ENCODE data around the gene ADGRF1.

ADGRF1 gene

GRCh38 chr6:46989398-46989797 lies 52.7 kb downstream of the ADGRF1 start:
- DNase-seq (ENCODE audit: low spot score in 2 of 2) (no peak), ATAC-seq (no peak)
- Mint-ChIP-seq H3K36me3 (no peaks in the 10 kb centered on the region), H3K9me3 (no peaks in the 10 kb centered on the region), H3K4me3 (no peak overlapping the region), H3K27ac (no peak overlapping the region), H3K4me1 (no peaks in the 10 kb centered on the region)

- H3K4me1 Mint-ChIP-seq, result no peaks in the 10 kb centered on the region
- H3K27ac Mint-ChIP-seq, result no peak overlapping the region
- no peaks in the 10 kb centered on the region for H3K36me3 Mint-ChIP-seq
- DNase-seq (ENCODE audit: low spot score in 2 of 2), result no peak
- no peaks in the 10 kb centered on the region for H3K9me3 Mint-ChIP-seq
- no peak overlapping the region for H3K4me3 Mint-ChIP-seq
- ATAC-seq, result no peak
Observed at GRCh38 chr6:46985943-46986342, 56.2 kb downstream of the ADGRF1 start.

- H3K4me3 Mint-ChIP-seq, result no peak overlapping the region
- H3K27ac Mint-ChIP-seq, result no peak overlapping the region
- H3K4me1 Mint-ChIP-seq, result no peaks in the 10 kb centered on the region
- no peaks in the 10 kb centered on the region for H3K36me3 Mint-ChIP-seq
- H3K9me3 Mint-ChIP-seq, result no peaks in the 10 kb centered on the region
- no peak for DNase-seq (ENCODE audit: low spot score in 2 of 2)
- no peak for ATAC-seq
Observed at GRCh38 chr6:46983007-46983411, 59.1 kb downstream of the ADGRF1 start.

GRCh38 chr6:46979206-46979605 lies 62.9 kb downstream of the ADGRF1 start:
- Mint-ChIP-seq H3K9me3 (no peaks in the 10 kb centered on the region), H3K27ac (no peak overlapping the region), H3K4me3 (no peak overlapping the region), H3K36me3 (no peaks in the 10 kb centered on the region), H3K4me1 (no peaks in the 10 kb centered on the region)
- ATAC-seq (no peak), DNase-seq (ENCODE audit: low spot score in 2 of 2) (no peak)

GRCh38 chr6:46974786-46975185 lies 67.3 kb downstream of the ADGRF1 start:
- ATAC-seq, result no peak
- Mint-ChIP-seq H3K27ac (no peak overlapping the region), H3K4me3 (no peak overlapping the region), H3K36me3 (no peaks in the 10 kb centered on the region), H3K4me1 (no peaks in the 10 kb centered on the region), H3K9me3 (no peaks in the 10 kb centered on the region)
- no peak for DNase-seq (ENCODE audit: low spot score in 2 of 2)

- H3K36me3 Mint-ChIP-seq, result no peaks in the 10 kb centered on the region
- H3K9me3 Mint-ChIP-seq, result no peaks in the 10 kb centered on the region
- no peak overlapping the region for H3K4me3 Mint-ChIP-seq
- no peaks in the 10 kb centered on the region for H3K4me1 Mint-ChIP-seq
- ATAC-seq (no peak), DNase-seq (ENCODE audit: low spot score in 2 of 2) (no peak)
- no peak overlapping the region for H3K27ac Mint-ChIP-seq
Observed at GRCh38 chr6:46973029-46973428, 69.1 kb downstream of the ADGRF1 start.

- ATAC-seq, result no peak
- Mint-ChIP-seq H3K9me3 (no peaks in the 10 kb centered on the region), H3K4me1 (no peaks in the 10 kb centered on the region), H3K27ac (no peak overlapping the region), H3K36me3 (no peaks in the 10 kb centered on the region), H3K4me3 (no peak overlapping the region)
- DNase-seq (ENCODE audit: low spot score in 2 of 2), result no peak
Observed at GRCh38 chr6:46972531-46972930, 69.6 kb downstream of the ADGRF1 start.

GRCh38 chr6:46969206-46969605 lies 72.9 kb downstream of the ADGRF1 start:
- Mint-ChIP-seq H3K36me3 (no peaks in the 10 kb centered on the region), H3K27ac (no peak overlapping the region), H3K4me3 (no peak overlapping the region)

GRCh38 chr6:46967826-46968349 lies 74.2 kb downstream of the ADGRF1 start:
- no peaks in the 10 kb centered on the region for H3K9me3 Mint-ChIP-seq
- DNase-seq (ENCODE audit: low spot score in 2 of 2) (no peak), ATAC-seq (no peak)
- no peak overlapping the region for H3K4me3 Mint-ChIP-seq
- no peak overlapping the region for H3K27ac Mint-ChIP-seq
- H3K36me3 Mint-ChIP-seq, result no peaks in the 10 kb centered on the region
- no peaks in the 10 kb centered on the region for H3K4me1 Mint-ChIP-seq

More at GRCh38 chr6:46969206-46969605, 72.9 kb downstream of the ADGRF1 start:
- DNase-seq (ENCODE audit: low spot score in 2 of 2), result no peak
- no peaks in the 10 kb centered on the region for H3K4me1 Mint-ChIP-seq
- no peak for ATAC-seq
- H3K9me3 Mint-ChIP-seq, result no peaks in the 10 kb centered on the region

GRCh38 chr6:46964716-46965519 lies 77.2 kb downstream of the ADGRF1 start:
- Mint-ChIP-seq H3K36me3 (no peaks in the 10 kb centered on the region), H3K4me3 (no peak overlapping the region), H3K9me3 (no peaks in the 10 kb centered on the region), H3K4me1 (no peaks in the 10 kb centered on the region), H3K27ac (no peak overlapping the region)
- ATAC-seq (no peak), DNase-seq (ENCODE audit: low spot score in 2 of 2) (no peak)

GRCh38 chr6:46963626-46964025 lies 78.5 kb downstream of the ADGRF1 start:
- no peaks in the 10 kb centered on the region for H3K36me3 Mint-ChIP-seq
- DNase-seq (ENCODE audit: low spot score in 2 of 2), result no peak
- ATAC-seq, result no peak
- no peak overlapping the region for H3K4me3 Mint-ChIP-seq
- no peaks in the 10 kb centered on the region for H3K9me3 Mint-ChIP-seq
- no peaks in the 10 kb centered on the region for H3K4me1 Mint-ChIP-seq
- H3K27ac Mint-ChIP-seq, result no peak overlapping the region

GRCh38 chr6:46963039-46963438 lies 79.1 kb downstream of the ADGRF1 start:
- no peak overlapping the region for H3K27ac Mint-ChIP-seq
- DNase-seq (ENCODE audit: low spot score in 2 of 2) (no peak), ATAC-seq (no peak)
- no peak overlapping the region for H3K4me3 Mint-ChIP-seq
- no peaks in the 10 kb centered on the region for H3K4me1 Mint-ChIP-seq
- no peaks in the 10 kb centered on the region for H3K36me3 Mint-ChIP-seq
- no peaks in the 10 kb centered on the region for H3K9me3 Mint-ChIP-seq

GRCh38 chr6:46961711-46962110 lies 80.4 kb downstream of the ADGRF1 start:
- Mint-ChIP-seq H3K9me3 (no peaks in the 10 kb centered on the region), H3K4me3 (no peak overlapping the region), H3K4me1 (no peaks in the 10 kb centered on the region), H3K36me3 (no peaks in the 10 kb centered on the region), H3K27ac (no peak overlapping the region)
- DNase-seq (ENCODE audit: low spot score in 2 of 2) (no peak), ATAC-seq (no peak)

GRCh38 chr6:46961232-46961631 lies 80.9 kb downstream of the ADGRF1 start:
- Mint-ChIP-seq H3K4me1 (no peaks in the 10 kb centered on the region), H3K9me3 (no peaks in the 10 kb centered on the region), H3K27ac (no peak overlapping the region), H3K36me3 (no peaks in the 10 kb centered on the region), H3K4me3 (no peak overlapping the region)
- no peak for DNase-seq (ENCODE audit: low spot score in 2 of 2)
- ATAC-seq, result no peak

- no peak overlapping the region for H3K4me3 Mint-ChIP-seq
- no peak for DNase-seq (ENCODE audit: low spot score in 2 of 2)
- no peak for ATAC-seq
- no peaks in the 10 kb centered on the region for H3K4me1 Mint-ChIP-seq
- H3K9me3 Mint-ChIP-seq, result no peaks in the 10 kb centered on the region
- no peaks in the 10 kb centered on the region for H3K36me3 Mint-ChIP-seq
- H3K27ac Mint-ChIP-seq, result no peak overlapping the region
Observed at GRCh38 chr6:46959419-46959818, 82.7 kb downstream of the ADGRF1 start.

- no peaks in the 10 kb centered on the region for H3K9me3 Mint-ChIP-seq
- DNase-seq (ENCODE audit: low spot score in 2 of 2) (no peak), ATAC-seq (no peak)
- H3K4me3 Mint-ChIP-seq, result no peak overlapping the region
- no peak overlapping the region for H3K27ac Mint-ChIP-seq
- no peaks in the 10 kb centered on the region for H3K4me1 Mint-ChIP-seq
- no peaks in the 10 kb centered on the region for H3K36me3 Mint-ChIP-seq
Observed at GRCh38 chr6:46956409-46956808, 85.7 kb downstream of the ADGRF1 start.

Measured in stimulated activated effector memory CD8-positive, alpha-beta T cell treated with anti-CD3 and anti-CD28 coated beads, Interleukin-12 subunit alpha, Interleukin-12 subunit beta, amount 100 ng/mL, for 72 hours (primary cell).